ENCODE results near the gene STK16. TPM values are rescaled to one million over a fixed set of nuclear protein-coding genes. Genes with fewer than 3 reads are reported as not detected.

The STK16 gene
- polyA plus RNA-seq, 3 donors: 16.7 to 40.7 (median 17.8) TPM

- Histone ChIP-seq H3K4me3 (replicated peaks in 1 of 3; ENCODE audit: low read depth in 2 of 3, low read length in 3 of 3) (peak overlapping the region; percentile 57 to 83 (median 66)), H3K79me2 (ENCODE audit: insufficient read depth, low read length) (peaks cover 55% of the 10 kb centered on the region), H3K9me3 (replicated peaks in 1 of 2; ENCODE audit: control insufficient read depth in 1 of 2, insufficient read depth in 1 of 2, low read length in 2 of 2) (no peaks in the 10 kb centered on the region), H3K9ac (ENCODE audit: insufficient read depth, low read length, poor library complexity, severe bottlenecking) (peak overlapping the region; percentile 79), H3K27me3 (ENCODE audit: control insufficient read depth in 2 of 2, insufficient read depth in 2 of 2, low read length in 2 of 2) (no peaks in the 10 kb centered on the region), H3K4me1 (ENCODE audit: control insufficient read depth in 1 of 2, insufficient read depth in 2 of 2, low read length in 2 of 2) (peaks cover 74 to 76% of the 10 kb centered on the region in 2 donors), H2AFZ (ENCODE audit: insufficient read depth, low read depth, low read length, poor library complexity, severe bottlenecking) (peak overlapping the region; percentile 87), H3K4me2 (replicated peaks; ENCODE audit: extremely low read depth, low read length, poor library complexity, severe bottlenecking) (peak overlapping the region; percentile 83), H3K36me3 (replicated peaks in 1 of 2; ENCODE audit: control insufficient read depth in 1 of 2, insufficient read depth in 2 of 2, low read length in 2 of 2) (peaks cover 14 to 27% of the 10 kb centered on the region in 2 donors), H3K27ac (ENCODE audit: low read depth in 1 of 2, low read length in 2 of 2) (peak overlapping the region; percentile 72 to 89), H4K20me1 (ENCODE audit: insufficient read depth, low read length) (peaks cover 12% of the 10 kb centered on the region)
- intact Hi-C loops (cut with micrococcal nuclease): loop anchor here in 1 of 2 donors (1.0 kb wide), 1 partner anchor 68 kb away; the partner anchor contains the start of gene RETREG2
- H3K4me3 Mint-ChIP-seq: peak overlapping the region; percentile 83 to 90
- peaks cover 24 to 38% of the 10 kb centered on the region in 2 donors for H3K36me3 Mint-ChIP-seq
- TF ChIP-seq CTCF (IDR thresholded peaks at IDR 0.05): no peak
- no peaks in the 10 kb centered on the region for H3K9me3 Mint-ChIP-seq
- H3K27ac Mint-ChIP-seq: peak overlapping the region; percentile 92 to 97 (median 96)
- WGBS (ENCODE audit: insufficient coverage): 9% methylated on average over 5 of the region's 10 CpGs
- peaks cover 0 to 4% (median 1%) of the 10 kb centered on the region in 3 donors for H3K27me3 Mint-ChIP-seq (ENCODE audit: low read depth in 3 of 3)
- peaks cover 73% of the 10 kb centered on the region for H3K4me1 Mint-ChIP-seq
- DNase-seq: no peak
These were observed 586 bp downstream of the STK16 start for GRCh38 chr2:219245899-219246230.

GRCh38 chr2:219246559-219246958 is 1.3 kb downstream of the STK16 start:
- Mint-ChIP-seq H3K36me3 (peaks cover 29 to 45% of the 10 kb centered on the region in 2 donors), H3K27ac (peak overlapping the region; percentile 49 to 92 (median 71)), H3K27me3 (ENCODE audit: low read depth in 3 of 3) (peaks cover 0 to 4% (median 1%) of the 10 kb centered on the region in 3 donors), H3K4me1 (peaks cover 80% of the 10 kb centered on the region), H3K4me3 (peak overlapping the region in 1 of 2 donors; percentile 46), H3K9me3 (no peaks in the 10 kb centered on the region)
- no peak for DNase-seq
- H3K4me1 ChIP-seq (ENCODE audit: control insufficient read depth in 1 of 2, insufficient read depth in 2 of 2, low read length in 2 of 2): peaks cover 81 to 83% of the 10 kb centered on the region in 2 donors
- no peak overlapping the region for H2AFZ ChIP-seq (ENCODE audit: insufficient read depth, low read depth, low read length, poor library complexity, severe bottlenecking)
- peaks cover 19% of the 10 kb centered on the region for H4K20me1 ChIP-seq (ENCODE audit: insufficient read depth, low read length)
- H3K9ac ChIP-seq (ENCODE audit: insufficient read depth, low read length, poor library complexity, severe bottlenecking): no peak overlapping the region
- H3K27ac ChIP-seq (ENCODE audit: low read depth in 1 of 2, low read length in 2 of 2): peak overlapping the region in 1 of 2 donors; percentile 90
- peaks cover 62% of the 10 kb centered on the region for H3K79me2 ChIP-seq (ENCODE audit: insufficient read depth, low read length)
- peak overlapping the region; percentile 83 for H3K4me2 ChIP-seq (replicated peaks; ENCODE audit: extremely low read depth, low read length, poor library complexity, severe bottlenecking)
- intact Hi-C loops (cut with micrococcal nuclease): no loop called here
- H3K27me3 ChIP-seq (ENCODE audit: control insufficient read depth in 2 of 2, insufficient read depth in 2 of 2, low read length in 2 of 2): no peaks in the 10 kb centered on the region
- WGBS (ENCODE audit: insufficient coverage): 100% methylated on average over 5 of the region's 10 CpGs
- TF ChIP-seq CTCF (IDR thresholded peaks at IDR 0.05): no peak
- peak overlapping the region in 1 of 3 experiments; percentile 83 for H3K4me3 ChIP-seq (replicated peaks in 1 of 3; ENCODE audit: low read depth in 2 of 3, low read length in 3 of 3)
- H3K9me3 ChIP-seq (replicated peaks in 1 of 2; ENCODE audit: control insufficient read depth in 1 of 2, insufficient read depth in 1 of 2, low read length in 2 of 2): no peaks in the 10 kb centered on the region
- H3K36me3 ChIP-seq (replicated peaks in 1 of 2; ENCODE audit: control insufficient read depth in 1 of 2, insufficient read depth in 2 of 2, low read length in 2 of 2): peaks cover 19 to 34% of the 10 kb centered on the region in 2 donors
